HUES64 (cell line): ENCODE data around the gene EPHB1.

Experiments
- H3K27ac ChIP-seq: 2 replicates; pipeline ENCODE4 v1.7.0; 2013; ENCODE audit warnings: low read depth, low read length, inconsistent platforms
- H3K27me3 ChIP-seq: 2 replicates; pipeline ENCODE4 v1.6.1; 2013; ENCODE audit warnings: mild to moderate bottlenecking, low read length; ENCODE audit not compliant: insufficient read depth
- H3K36me3 ChIP-seq: 2 replicates; pipeline ENCODE4 v1.6.1; 2013; ENCODE audit warnings: mild to moderate bottlenecking, low read length; ENCODE audit not compliant: insufficient read depth
- H3K4me1 ChIP-seq: 2 replicates; pipeline ENCODE4 v1.6.1; 2013; ENCODE audit warnings: mild to moderate bottlenecking, low read length, moderate library complexity; ENCODE audit not compliant: insufficient read depth
- H3K4me3 ChIP-seq: 2 replicates; pipeline ENCODE4 v1.5.1; 2013; ENCODE audit warnings: mild to moderate bottlenecking, low read length, moderate library complexity
- H3K9ac ChIP-seq: 2 replicates; pipeline ENCODE4 v1.6.1; 2013; ENCODE audit warnings: mild to moderate bottlenecking, low read depth, low read length
- H3K9me3 ChIP-seq: 2 replicates; pipeline ENCODE4 v1.6.1; 2013; ENCODE audit warnings: low read depth, low read length; ENCODE audit not compliant: insufficient read depth
- WGBS: fragments of 150-250, 120-280 bp; methylation state at CpG from one replicate; pipeline ENCODE4 v1.1.7; 2013; ENCODE audit warnings: missing lambda C conversion rate; 5-methylcytosine and 5-hydroxymethylcytosine counted together

EPHB1 gene

GRCh38 chr3:134917631-134918030 lies 122.6 kb downstream of the EPHB1 start:
- Histone ChIP-seq H3K36me3 (no peaks in the 10 kb centered on the region), H3K27me3 (no peaks in the 10 kb centered on the region), H3K9ac (no peak overlapping the region), H3K4me1 (no peaks in the 10 kb centered on the region), H3K9me3 (no peaks in the 10 kb centered on the region), H3K27ac (no peak overlapping the region), H3K4me3 (no peak overlapping the region)

- no peaks in the 10 kb centered on the region for H3K36me3 ChIP-seq
- no peak overlapping the region for H3K27ac ChIP-seq
- no peak overlapping the region for H3K9ac ChIP-seq
- no peak overlapping the region for H3K4me3 ChIP-seq
- H3K9me3 ChIP-seq = no peaks in the 10 kb centered on the region
- H3K27me3 ChIP-seq = no peaks in the 10 kb centered on the region
- H3K4me1 ChIP-seq = no peaks in the 10 kb centered on the region
- 81% methylated on average over 1 of the region's 1 CpG for WGBS
These were observed 123.4 kb downstream of the EPHB1 start for GRCh38 chr3:134918441-134918840.

GRCh38 chr3:134922101-134922500 lies 127.0 kb downstream of the EPHB1 start:
- 90% methylated on average over 1 of the region's 3 CpGs for WGBS
- Histone ChIP-seq H3K36me3 (no peaks in the 10 kb centered on the region), H3K27me3 (no peaks in the 10 kb centered on the region), H3K9me3 (0 out of 2 replicates have a peak, but pooled peaks cover 8% of the 10 kb centered on the region), H3K9ac (no peak overlapping the region), H3K4me1 (no peaks in the 10 kb centered on the region), H3K27ac (no peak overlapping the region), H3K4me3 (no peak overlapping the region)

- 96% methylated on average over 6 of the region's 6 CpGs for WGBS
- H3K9ac ChIP-seq = no peak overlapping the region
- no peaks in the 10 kb centered on the region for H3K4me1 ChIP-seq
- no peaks in the 10 kb centered on the region for H3K36me3 ChIP-seq
- no peak overlapping the region for H3K4me3 ChIP-seq
- no peaks in the 10 kb centered on the region for H3K27me3 ChIP-seq
- H3K27ac ChIP-seq = no peak overlapping the region
- 0 out of 2 replicates have a peak, but pooled peaks cover 8% of the 10 kb centered on the region for H3K9me3 ChIP-seq
These were observed 127.8 kb downstream of the EPHB1 start for GRCh38 chr3:134922866-134923265.

- Histone ChIP-seq H3K27ac (no peak overlapping the region), H3K36me3 (no peaks in the 10 kb centered on the region), H3K9me3 (0 out of 2 replicates have a peak, but pooled peaks cover 8% of the 10 kb centered on the region), H3K4me1 (no peaks in the 10 kb centered on the region), H3K27me3 (no peaks in the 10 kb centered on the region), H3K4me3 (no peak overlapping the region), H3K9ac (no peak overlapping the region)
- WGBS = 90% methylated on average over 1 of the region's 1 CpG
These were observed 128.2 kb downstream of the EPHB1 start for GRCh38 chr3:134923286-134923685.

GRCh38 chr3:134927599-134927998 lies 132.5 kb downstream of the EPHB1 start:
- H3K27me3 ChIP-seq = peaks cover 13% of the 10 kb centered on the region
- 95% methylated on average over 1 of the region's 1 CpG for WGBS
- H3K4me3 ChIP-seq = no peak overlapping the region
- H3K9me3 ChIP-seq = 0 out of 2 replicates have a peak, but pooled peaks cover 8% of the 10 kb centered on the region
- peaks cover 17% of the 10 kb centered on the region for H3K4me1 ChIP-seq
- no peak overlapping the region for H3K27ac ChIP-seq
- H3K9ac ChIP-seq = no peak overlapping the region
- H3K36me3 ChIP-seq = no peaks in the 10 kb centered on the region

GRCh38 chr3:134928392-134928791 lies 133.3 kb downstream of the EPHB1 start:
- 95% methylated on average over 6 of the region's 6 CpGs for WGBS
- no peak overlapping the region for H3K27ac ChIP-seq
- H3K27me3 ChIP-seq = peaks cover 13% of the 10 kb centered on the region
- no peak overlapping the region for H3K4me3 ChIP-seq
- peaks cover 17% of the 10 kb centered on the region for H3K4me1 ChIP-seq
- H3K9ac ChIP-seq = no peak overlapping the region
- 0 out of 2 replicates have a peak, but pooled peaks cover 8% of the 10 kb centered on the region for H3K9me3 ChIP-seq
- no peaks in the 10 kb centered on the region for H3K36me3 ChIP-seq

GRCh38 chr3:134928819-134929218 lies 133.8 kb downstream of the EPHB1 start:
- 0 out of 2 replicates have a peak, but pooled peaks cover 8% of the 10 kb centered on the region for H3K9me3 ChIP-seq
- H3K27me3 ChIP-seq = peaks cover 13% of the 10 kb centered on the region
- H3K9ac ChIP-seq = no peak overlapping the region
- H3K4me1 ChIP-seq = peaks cover 17% of the 10 kb centered on the region
- 93% methylated on average over 3 of the region's 3 CpGs for WGBS
- no peak overlapping the region for H3K27ac ChIP-seq
- H3K36me3 ChIP-seq = no peaks in the 10 kb centered on the region
- no peak overlapping the region for H3K4me3 ChIP-seq

GRCh38 chr3:134929976-134930375 lies 134.9 kb downstream of the EPHB1 start:
- Histone ChIP-seq H3K9me3 (0 out of 2 replicates have a peak, but pooled peaks cover under 1% of the 10 kb centered on the region), H3K9ac (no peak overlapping the region), H3K27me3 (peaks cover 13% of the 10 kb centered on the region), H3K4me3 (no peak overlapping the region), H3K4me1 (peaks cover 17% of the 10 kb centered on the region), H3K36me3 (no peaks in the 10 kb centered on the region), H3K27ac (no peak overlapping the region)
- 98% methylated on average over 2 of the region's 2 CpGs for WGBS

GRCh38 chr3:134931045-134931785 lies 136.2 kb downstream of the EPHB1 start:
- Histone ChIP-seq H3K9me3 (no peaks in the 10 kb centered on the region), H3K27me3 (peaks cover 13% of the 10 kb centered on the region), H3K9ac (no peak overlapping the region), H3K4me1 (peaks cover 17% of the 10 kb centered on the region), H3K4me3 (no peak overlapping the region), H3K36me3 (no peaks in the 10 kb centered on the region), H3K27ac (no peak overlapping the region)
- 68% methylated on average over 5 of the region's 5 CpGs for WGBS

GRCh38 chr3:134932035-134932434 lies 137.0 kb downstream of the EPHB1 start:
- 96% methylated on average over 6 of the region's 6 CpGs for WGBS
- H3K4me1 ChIP-seq = peaks cover 20% of the 10 kb centered on the region

More at GRCh38 chr3:134932035-134932434, 137.0 kb downstream of the EPHB1 start:
- H3K9me3 ChIP-seq = no peaks in the 10 kb centered on the region
- H3K36me3 ChIP-seq = no peaks in the 10 kb centered on the region
- H3K4me3 ChIP-seq = no peak overlapping the region
- peaks cover 13% of the 10 kb centered on the region for H3K27me3 ChIP-seq
- H3K9ac ChIP-seq = no peak overlapping the region
- no peak overlapping the region for H3K27ac ChIP-seq
